Activated CD4-positive, alpha-beta T cell treated with anti-CD3 and anti-CD28 coated beads, Interleukin-2, amount 10 ng/mL, durations not matched to agents 24 days and 14 days (primary cell): ENCODE measurements around the gene ZCCHC24. TPM values are rescaled to one million over a fixed set of nuclear protein-coding genes. Genes with fewer than 3 reads are reported as not detected.

ENCODE experiments used
- DNase-seq: peaks from one replicate; pipeline ENCODE4 v3.0.0; 2022
- H3K27ac Mint-ChIP-seq: one replicate; pipeline ENCODE4 v1.8.0; 2022; ENCODE audit warnings: mild to moderate bottlenecking, mixed read lengths
- H3K27me3 Mint-ChIP-seq: one replicate; pipeline ENCODE4 v1.8.0; 2022; ENCODE audit warnings: mixed read lengths
- H3K36me3 Mint-ChIP-seq: one replicate; pipeline ENCODE4 v1.8.0; 2022; ENCODE audit warnings: low read depth, mild to moderate bottlenecking, mixed read lengths
- H3K4me1 Mint-ChIP-seq: one replicate; pipeline ENCODE4 v1.8.0; 2021; ENCODE audit warnings: mixed read lengths
- H3K4me3 Mint-ChIP-seq: one replicate; pipeline ENCODE4 v1.8.0; 2022; ENCODE audit warnings: mild to moderate bottlenecking, moderate library complexity, mixed read lengths
- H3K9me3 Mint-ChIP-seq: one replicate; pipeline ENCODE4 v1.8.0; 2021; ENCODE audit warnings: mixed read lengths
- intact Hi-C: fragments of 100-400 bp; cut with micrococcal nuclease; formaldehyde crosslinking; loops from one replicate; pipeline ENCODE4 v1.15.1; 2023
- total RNA-seq: library from RNA; stranded (reverse); gene quantifications from 2 replicates; pipeline ENCODE4 v1.2.3, GENCODE V29; 2022

The ZCCHC24 gene
- 0.66 and 1.4 TPM in 2 replicates for total RNA-seq

DNA sequence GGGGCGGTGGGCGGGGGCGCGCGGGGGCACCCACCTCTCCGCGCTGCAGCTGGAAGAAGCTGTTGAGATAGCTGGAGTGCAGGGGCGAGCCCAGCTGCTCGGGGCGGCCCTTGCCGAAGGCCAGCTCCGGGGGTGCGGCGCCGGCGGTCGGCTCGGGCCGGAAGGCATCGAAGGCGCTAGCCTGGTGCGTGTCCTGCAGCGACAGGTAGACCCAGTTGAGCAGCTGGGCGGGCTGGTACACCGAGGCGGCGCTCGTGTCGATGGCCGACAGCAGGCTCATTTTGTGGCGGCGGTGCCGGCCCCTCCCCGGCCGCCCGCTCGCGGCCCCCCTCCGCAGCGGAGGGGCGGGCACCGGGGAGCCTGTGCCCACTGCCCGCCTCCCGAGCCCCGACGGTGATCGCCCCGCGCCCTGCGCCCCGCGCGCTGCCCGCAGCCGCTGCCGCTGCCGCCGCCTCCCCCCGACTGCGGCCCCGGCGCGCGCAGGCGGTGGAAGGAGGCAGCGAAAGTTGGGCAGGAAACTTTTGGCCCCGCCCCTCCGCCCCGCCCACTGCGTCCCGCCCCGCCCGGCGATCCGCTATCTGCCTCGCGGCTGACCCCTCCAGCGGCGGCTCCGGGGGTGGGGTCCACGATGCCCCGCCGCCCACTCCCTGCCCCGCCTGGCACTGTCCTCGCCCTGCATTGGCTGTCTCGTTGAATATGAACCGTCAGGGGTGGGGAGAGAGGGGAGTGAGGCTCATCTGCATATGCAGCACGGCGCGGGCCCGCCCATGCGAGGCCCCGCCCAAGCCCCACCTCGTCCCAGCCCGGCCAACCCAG, at the start of gene ZCCHC24:
TSS of gene ZCCHC24 (minus strand) at position 464 of the 816 bp plus-strand sequence. CDS start at position 280, 184 bp downstream.
- H3K9me3 Mint-ChIP-seq, result no peaks in the 10 kb centered on the region
- H3K4me1 Mint-ChIP-seq, result peaks cover 22% of the 10 kb centered on the region
- H3K36me3 Mint-ChIP-seq, result peaks cover 2% of the 10 kb centered on the region
- H3K27me3 Mint-ChIP-seq, result peaks cover 44% of the 10 kb centered on the region
- peak within 1 kb of the TSS; percentile 86 for H3K4me3 Mint-ChIP-seq
- DNase-seq, result peak; percentile 98
- intact Hi-C loops, result loop anchor here (1.0 to 10.0 kb wide), 4 partner anchors 11 to 471 kb away; partner anchors contain the start of gene PPIF
- H3K27ac Mint-ChIP-seq, result peak within 1 kb of the TSS; percentile 66

DNA sequence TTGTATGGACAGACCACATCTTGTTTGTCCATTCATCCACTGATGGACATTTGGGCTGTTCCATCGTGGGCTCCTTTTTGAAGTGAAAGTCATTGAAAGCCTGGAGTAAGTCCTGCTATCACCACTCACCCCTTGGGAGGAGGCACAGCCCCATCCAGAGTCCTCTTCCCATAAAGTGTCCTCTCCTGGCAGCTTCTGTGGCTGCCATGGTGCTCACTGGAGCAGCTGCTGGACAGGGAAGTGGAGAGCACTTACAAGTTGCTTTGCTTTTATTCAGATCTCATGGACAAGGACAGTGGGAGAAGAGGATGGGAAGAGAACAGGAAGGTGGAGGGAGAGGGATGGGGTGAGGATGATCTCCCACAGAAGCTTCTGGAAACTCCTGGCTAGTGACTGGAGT, 48.4 kb upstream of the ZCCHC24 start:
- Mint-ChIP-seq H3K27me3 (peaks cover 26% of the 10 kb centered on the region), H3K27ac (no peak overlapping the region), H3K9me3 (no peaks in the 10 kb centered on the region), H3K4me3 (no peak overlapping the region), H3K4me1 (no peaks in the 10 kb centered on the region), H3K36me3 (no peaks in the 10 kb centered on the region)
- intact Hi-C loops, result no loop called here
- no peak for DNase-seq

DNA sequence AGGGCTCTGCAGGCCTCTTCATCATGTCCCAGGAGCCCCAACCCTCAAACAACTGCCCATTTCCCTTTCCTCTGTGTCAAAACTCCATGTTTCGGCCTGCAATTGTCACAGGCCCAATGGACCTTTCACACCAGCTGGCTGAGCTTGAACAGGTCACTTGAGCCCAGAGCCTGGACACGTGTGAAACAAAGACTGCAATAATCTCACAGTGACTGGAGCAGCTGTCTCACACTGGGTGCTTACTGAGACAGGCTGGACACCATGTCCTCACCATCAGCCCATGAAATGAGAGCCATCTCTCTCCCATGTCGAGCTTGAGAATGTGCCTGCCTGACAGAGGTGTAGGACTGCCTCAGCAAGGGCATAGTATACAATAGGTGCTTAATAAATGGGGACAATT, 47.4 kb upstream of the ZCCHC24 start:
- H3K9me3 Mint-ChIP-seq, result no peaks in the 10 kb centered on the region
- no peak overlapping the region for H3K27ac Mint-ChIP-seq
- no peaks in the 10 kb centered on the region for H3K4me1 Mint-ChIP-seq
- DNase-seq, result no peak
- peaks cover 26% of the 10 kb centered on the region for H3K27me3 Mint-ChIP-seq
- no peaks in the 10 kb centered on the region for H3K36me3 Mint-ChIP-seq
- H3K4me3 Mint-ChIP-seq, result no peak overlapping the region
- intact Hi-C loops, result no loop called here

DNA sequence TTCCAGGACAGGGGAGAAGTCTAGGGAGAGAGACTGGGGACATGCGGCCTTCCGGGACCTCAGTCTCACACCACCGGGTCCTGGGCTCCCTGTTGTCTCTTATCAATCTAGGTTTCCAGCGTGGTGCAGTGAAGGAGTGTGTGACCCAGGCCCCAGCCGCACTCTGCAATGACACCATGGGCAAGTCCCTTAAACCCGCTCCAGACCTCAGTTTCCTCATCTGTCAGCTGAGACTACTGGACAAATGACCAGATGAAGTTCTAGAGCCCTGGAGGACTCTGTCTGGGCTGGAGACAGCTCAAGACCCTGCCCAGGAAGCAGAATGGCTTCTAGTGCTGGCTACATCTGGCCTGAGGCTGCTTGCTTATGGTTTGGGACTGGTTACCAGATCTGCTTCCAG, 46.8 kb upstream of the ZCCHC24 start:
- Mint-ChIP-seq H3K27me3 (peaks cover 22% of the 10 kb centered on the region), H3K36me3 (no peaks in the 10 kb centered on the region), H3K9me3 (no peaks in the 10 kb centered on the region), H3K27ac (no peak overlapping the region), H3K4me3 (no peak overlapping the region), H3K4me1 (no peaks in the 10 kb centered on the region)
- DNase-seq, result no peak
- intact Hi-C loops, result no loop called here

DNA sequence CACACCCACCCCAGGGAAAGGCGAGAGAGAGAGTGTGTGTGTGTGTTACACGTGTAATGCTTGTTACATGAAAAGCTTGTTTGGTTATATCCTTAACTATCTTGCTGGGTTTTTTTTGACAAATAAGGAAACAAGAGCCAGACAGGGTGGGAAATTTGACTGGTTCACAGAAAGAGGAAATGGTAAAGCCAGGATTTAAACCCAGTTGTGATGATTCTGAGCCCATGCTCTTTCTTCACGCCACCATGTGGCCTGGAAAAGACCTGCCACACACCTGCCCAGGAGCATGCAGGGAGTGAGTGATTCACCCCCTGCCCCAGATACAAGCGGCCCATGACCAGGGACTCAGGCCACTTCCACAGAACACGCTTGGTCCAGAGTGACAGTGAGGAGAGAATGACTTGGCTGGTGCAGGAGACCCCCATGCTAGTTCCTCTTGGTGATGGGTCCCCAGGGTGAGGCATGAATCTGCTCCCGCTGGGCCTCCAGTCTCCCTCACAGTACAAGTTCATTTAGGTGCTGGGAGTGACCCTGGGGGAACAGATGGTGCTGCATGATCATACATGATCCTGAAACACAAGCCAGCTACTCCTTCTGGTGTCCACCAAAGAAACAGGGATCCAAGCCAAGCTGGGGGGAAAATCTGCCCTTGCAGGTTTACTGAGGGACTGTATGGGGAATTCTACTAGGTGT, 45.9 kb upstream of the ZCCHC24 start:
- intact Hi-C loops, result no loop called here

DNA sequence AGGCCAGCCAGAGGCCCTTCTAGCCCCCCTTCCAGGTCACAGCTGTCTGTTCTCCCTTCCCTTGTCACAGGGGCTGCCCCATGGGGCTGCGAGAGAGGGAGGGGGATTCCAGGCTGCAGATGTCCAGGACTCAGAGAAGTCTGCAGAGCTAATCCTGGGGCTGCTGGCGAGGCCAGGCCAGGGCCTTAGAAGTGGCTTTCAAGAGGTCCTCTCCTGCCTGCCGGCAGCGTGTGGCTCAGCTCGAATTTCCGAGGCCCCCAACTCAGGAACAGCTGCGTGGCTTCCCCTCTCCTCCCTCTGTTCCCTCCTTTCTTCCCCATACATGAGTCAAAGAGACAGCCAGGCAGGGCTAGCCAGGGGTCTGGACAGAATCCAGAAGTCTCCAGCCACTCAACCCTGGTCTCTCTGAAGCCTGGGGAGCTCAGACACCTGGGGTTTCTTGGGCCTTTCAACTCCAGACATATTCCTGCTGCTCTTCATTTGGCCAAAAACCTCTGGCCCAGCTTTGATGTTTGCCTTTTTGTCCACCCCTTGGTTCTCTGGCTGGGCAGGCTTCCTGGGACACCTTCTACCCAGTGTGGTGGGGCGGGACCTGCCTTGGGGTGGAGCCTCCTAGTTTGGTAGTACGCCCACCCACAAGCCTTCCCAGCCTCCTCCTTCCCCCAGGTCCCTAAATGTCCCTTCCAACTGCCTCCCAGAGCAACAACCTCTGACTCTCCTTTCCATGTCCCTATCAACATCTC, 45.1 kb upstream of the ZCCHC24 start:
- Mint-ChIP-seq H3K27ac (no peak overlapping the region), H3K27me3 (peaks cover 20% of the 10 kb centered on the region), H3K9me3 (no peaks in the 10 kb centered on the region), H3K4me1 (no peaks in the 10 kb centered on the region), H3K36me3 (no peaks in the 10 kb centered on the region), H3K4me3 (no peak overlapping the region)
- intact Hi-C loops, result no loop called here
- no peak for DNase-seq

More for the DNA sequence above, 45.9 kb upstream of the ZCCHC24 start:
- no peaks in the 10 kb centered on the region for H3K4me1 Mint-ChIP-seq
- H3K36me3 Mint-ChIP-seq, result no peaks in the 10 kb centered on the region
- H3K27ac Mint-ChIP-seq, result no peak overlapping the region
- no peak for DNase-seq
- H3K27me3 Mint-ChIP-seq, result peaks cover 23% of the 10 kb centered on the region
- H3K4me3 Mint-ChIP-seq, result no peak overlapping the region
- H3K9me3 Mint-ChIP-seq, result no peaks in the 10 kb centered on the region

DNA sequence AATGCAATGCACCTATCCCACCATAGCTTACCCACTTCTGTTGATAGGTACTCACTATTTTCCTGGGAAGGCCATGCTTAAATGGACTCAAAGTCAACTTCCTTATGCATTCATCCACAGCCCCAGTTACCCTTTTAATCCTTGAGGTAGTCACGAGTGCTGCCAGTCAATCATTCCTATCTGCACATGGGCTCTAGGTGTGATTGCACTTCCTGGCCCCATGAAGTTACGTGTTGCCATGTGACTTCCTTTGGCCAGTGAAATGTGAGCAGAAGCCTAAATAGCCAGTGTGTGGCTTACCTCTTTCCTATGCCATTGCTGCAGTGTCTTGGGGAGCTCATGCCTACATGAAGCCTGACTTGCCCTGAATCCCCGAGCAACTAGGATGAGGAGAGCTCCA, 43.4 kb upstream of the ZCCHC24 start:
- intact Hi-C loops, result no loop called here
- Mint-ChIP-seq H3K27me3 (peaks cover 10% of the 10 kb centered on the region), H3K4me1 (no peaks in the 10 kb centered on the region), H3K36me3 (no peaks in the 10 kb centered on the region), H3K9me3 (no peaks in the 10 kb centered on the region), H3K4me3 (no peak overlapping the region), H3K27ac (no peak overlapping the region)
- no peak for DNase-seq

DNA sequence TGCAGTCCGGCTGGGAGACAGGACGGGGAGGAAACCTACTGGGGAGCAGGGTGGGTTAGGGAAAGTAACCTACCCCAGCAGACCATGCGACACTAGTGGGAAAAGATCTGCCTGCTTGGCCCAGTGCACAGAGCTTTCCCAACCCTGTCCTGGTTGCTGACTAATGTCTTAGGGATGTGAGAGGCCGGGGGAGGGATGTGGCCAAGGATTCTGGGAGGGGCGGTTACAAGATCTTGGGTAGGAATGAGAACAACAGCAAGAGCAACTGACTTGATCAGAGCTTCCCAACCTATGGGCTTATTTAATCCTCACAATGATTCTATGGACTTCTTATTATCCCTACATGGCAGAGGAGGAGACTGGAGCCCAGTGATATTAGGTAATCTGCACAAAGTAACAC, 42.9 kb upstream of the ZCCHC24 start:
- no peaks in the 10 kb centered on the region for H3K9me3 Mint-ChIP-seq
- peaks cover 5% of the 10 kb centered on the region for H3K27me3 Mint-ChIP-seq
- H3K4me1 Mint-ChIP-seq, result no peaks in the 10 kb centered on the region
- H3K36me3 Mint-ChIP-seq, result no peaks in the 10 kb centered on the region
- no peak overlapping the region for H3K27ac Mint-ChIP-seq
- no peak overlapping the region for H3K4me3 Mint-ChIP-seq
- intact Hi-C loops, result no loop called here
- DNase-seq, result no peak

DNA sequence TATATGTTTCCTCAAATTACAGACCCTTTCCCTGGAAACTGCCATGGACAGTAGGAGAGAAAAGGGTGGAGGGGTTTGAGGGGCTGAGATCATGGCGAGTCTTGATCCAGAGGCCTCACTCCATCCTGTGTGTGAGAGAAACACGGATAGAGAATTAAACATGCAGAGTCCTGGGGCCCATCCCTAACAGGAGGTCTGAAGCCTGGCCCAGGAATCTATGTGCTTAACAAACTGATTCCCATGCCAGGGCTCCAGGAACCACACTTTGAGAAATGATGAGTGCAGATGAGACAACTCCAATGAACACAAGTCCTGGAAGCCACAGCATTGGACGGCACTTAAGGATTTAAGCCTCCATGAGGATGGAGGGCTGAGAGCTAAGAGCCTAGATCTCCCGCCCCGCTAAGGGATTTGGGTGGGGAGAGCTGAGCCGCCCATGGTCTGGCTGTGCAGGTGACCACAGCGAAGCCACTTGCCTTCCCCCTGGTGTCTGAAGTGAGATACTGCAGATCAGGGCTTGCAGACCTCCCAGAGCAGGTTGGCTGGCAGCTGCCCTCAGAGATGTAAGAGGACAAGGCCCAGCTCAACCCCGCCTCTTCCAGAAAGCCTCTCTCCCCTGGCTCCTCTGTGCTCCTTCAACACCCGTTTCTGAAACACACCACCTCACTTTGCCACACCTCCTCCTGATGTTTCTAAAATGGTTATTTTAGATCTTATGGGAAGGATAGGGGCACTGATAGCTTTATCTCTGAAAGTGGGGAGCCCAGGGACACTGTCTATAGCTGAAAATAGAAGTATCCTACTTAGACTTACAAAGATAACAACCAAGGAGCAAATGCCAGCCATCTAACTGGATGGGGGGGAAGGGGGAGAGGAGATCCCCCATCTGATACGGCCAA, 42.1 kb upstream of the ZCCHC24 start:
- Mint-ChIP-seq H3K27me3 (peaks cover 5% of the 10 kb centered on the region), H3K4me1 (no peaks in the 10 kb centered on the region), H3K4me3 (no peak overlapping the region), H3K9me3 (no peaks in the 10 kb centered on the region), H3K27ac (no peak overlapping the region), H3K36me3 (no peaks in the 10 kb centered on the region)
- peak; percentile 76 for DNase-seq
- intact Hi-C loops, result loop anchor here (1.0 kb wide), 1 partner anchor 113 kb away; no protein-coding TSS in a partner anchor

DNA sequence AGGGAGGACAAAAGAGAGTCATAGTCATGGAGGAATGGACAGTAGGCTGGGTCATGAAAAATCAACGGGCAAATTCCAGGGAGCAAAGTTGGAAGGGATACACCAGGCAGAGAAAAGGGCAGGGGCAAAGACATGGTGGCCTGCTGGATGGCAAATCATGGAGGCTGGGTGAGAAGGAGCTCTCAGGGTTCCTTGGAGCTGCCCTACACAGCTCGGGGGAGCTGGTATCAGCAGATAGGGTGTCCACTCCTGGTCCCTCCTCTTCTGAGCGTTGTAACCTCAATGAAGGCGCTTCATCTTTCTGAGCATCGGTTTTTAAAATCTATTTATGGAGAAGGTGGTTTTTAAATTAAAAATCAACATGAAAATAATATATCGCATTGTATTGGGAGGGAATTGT, 39.1 kb upstream of the ZCCHC24 start:
- Mint-ChIP-seq H3K36me3 (no peaks in the 10 kb centered on the region), H3K9me3 (no peaks in the 10 kb centered on the region), H3K27me3 (peaks cover 17% of the 10 kb centered on the region), H3K27ac (no peak overlapping the region), H3K4me3 (no peak overlapping the region), H3K4me1 (no peaks in the 10 kb centered on the region)
- DNase-seq, result no peak
- intact Hi-C loops, result no loop called here

DNA sequence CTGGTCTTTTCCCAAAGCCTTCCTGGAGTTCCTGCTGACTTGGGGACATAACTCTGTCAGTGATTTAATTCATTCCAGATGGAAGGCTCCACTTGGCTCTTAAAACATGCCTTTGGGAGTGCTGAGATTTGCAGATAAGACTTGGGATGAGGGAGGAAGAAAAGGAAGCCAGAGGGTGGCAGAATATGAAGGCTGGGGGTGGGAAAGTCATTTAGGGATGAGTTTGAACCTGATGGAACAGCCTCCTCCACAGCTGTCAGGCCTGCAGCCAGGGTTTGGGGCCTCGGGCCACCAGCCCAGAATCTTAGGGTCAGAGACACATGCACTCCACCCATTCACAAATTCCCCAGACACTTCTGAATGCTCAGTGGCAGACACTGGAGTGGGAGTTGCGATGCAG, 38.5 kb upstream of the ZCCHC24 start:
- peaks cover 19% of the 10 kb centered on the region for H3K27me3 Mint-ChIP-seq
- DNase-seq, result no peak

DNA sequence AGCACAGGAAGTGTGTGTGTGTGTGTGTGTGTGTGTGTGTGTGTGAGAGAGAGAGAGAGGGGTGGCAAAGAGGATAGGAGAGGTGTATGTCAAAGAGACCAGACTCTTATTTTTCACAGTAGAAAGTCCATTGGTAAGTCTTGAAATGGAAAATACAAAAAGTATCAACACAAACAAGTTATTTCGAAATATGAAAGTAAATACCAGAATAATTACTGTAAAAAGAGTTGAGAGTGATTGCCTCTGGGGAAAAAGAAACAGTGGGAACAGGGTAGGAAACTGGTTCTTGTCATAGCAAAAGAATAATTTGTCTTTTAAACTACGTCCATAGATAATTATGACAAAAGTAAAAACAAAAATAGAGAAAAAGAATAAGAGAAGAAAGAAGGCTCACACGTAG, 37.9 kb upstream of the ZCCHC24 start:
- H3K27me3 Mint-ChIP-seq, result peaks cover 19% of the 10 kb centered on the region
- no peak for DNase-seq
- H3K36me3 Mint-ChIP-seq, result no peaks in the 10 kb centered on the region
- intact Hi-C loops, result no loop called here
- H3K4me3 Mint-ChIP-seq, result no peak overlapping the region
- H3K9me3 Mint-ChIP-seq, result no peaks in the 10 kb centered on the region
- no peaks in the 10 kb centered on the region for H3K4me1 Mint-ChIP-seq
- H3K27ac Mint-ChIP-seq, result no peak overlapping the region

More for the DNA sequence above, 38.5 kb upstream of the ZCCHC24 start:
- no peaks in the 10 kb centered on the region for H3K4me1 Mint-ChIP-seq
- no peaks in the 10 kb centered on the region for H3K36me3 Mint-ChIP-seq
- H3K27ac Mint-ChIP-seq, result no peak overlapping the region
- intact Hi-C loops, result no loop called here
- no peaks in the 10 kb centered on the region for H3K9me3 Mint-ChIP-seq
- no peak overlapping the region for H3K4me3 Mint-ChIP-seq

DNA sequence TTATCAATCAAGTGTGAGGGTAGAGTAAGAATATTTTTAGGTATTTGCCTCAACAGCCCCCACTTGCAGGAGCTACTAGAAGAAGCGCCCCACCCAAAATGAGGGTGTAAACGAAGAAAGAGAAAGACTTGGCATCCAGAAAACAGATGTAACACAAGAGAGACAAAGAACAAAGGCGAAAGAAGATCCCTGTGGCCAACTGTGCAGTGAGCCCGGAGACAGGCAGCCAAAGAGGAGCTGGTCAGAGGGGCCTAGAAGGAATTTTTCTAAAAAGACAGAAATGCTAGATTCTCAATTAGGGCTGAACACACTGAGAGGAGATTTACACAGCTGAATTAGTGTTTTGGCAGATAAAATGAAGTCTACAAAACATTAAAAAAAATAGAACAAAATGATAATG, 37.3 kb upstream of the ZCCHC24 start:
- no peak for DNase-seq
- peaks cover 19% of the 10 kb centered on the region for H3K27me3 Mint-ChIP-seq
- intact Hi-C loops, result no loop called here
- no peak overlapping the region for H3K27ac Mint-ChIP-seq
- H3K36me3 Mint-ChIP-seq, result no peaks in the 10 kb centered on the region
- H3K4me1 Mint-ChIP-seq, result no peaks in the 10 kb centered on the region
- H3K4me3 Mint-ChIP-seq, result no peak overlapping the region
- H3K9me3 Mint-ChIP-seq, result no peaks in the 10 kb centered on the region
